Kidney epithelial cell (primary cell): ENCODE results near the gene SERINC3. TPM values are rescaled to one million over a fixed set of nuclear protein-coding genes. Genes with fewer than 3 reads are reported as not detected.
"Not testable (repeated sequence)": the region's sequence is repeated elsewhere in the genome, so short reads cannot be mapped to it uniquely, and the experiment has no call there.

Experiments used
- DNase-seq: peaks from one replicate; pipeline ENCODE4 v3.0.0-alpha.2; 2010; ENCODE audit warnings: low read depth
- H3K27me3 ChIP-seq: 2 replicates; pipeline ENCODE4 v1.6.0; 2011; ENCODE audit warnings: low read length; ENCODE audit not compliant: control insufficient read depth, insufficient read depth
- H3K36me3 ChIP-seq: 2 replicates; pipeline ENCODE4 v1.5.1; 2011; ENCODE audit warnings: low read length; ENCODE audit not compliant: control insufficient read depth, insufficient read depth
- H3K4me3 ChIP-seq: 2 replicates; pipeline ENCODE4 v1.5.1; 2011; ENCODE audit warnings: low read depth, mild to moderate bottlenecking, control low read depth, low read length
- CTCF ChIP-seq: IDR thresholded peaks from 2 replicates; pipeline ENCODE4 v1.5.1; 2011; ENCODE audit warnings: mild to moderate bottlenecking, moderate library complexity, low read length, control low read depth, inconsistent platforms; ENCODE audit not compliant: insufficient read depth, poor library complexity, severe bottlenecking
- total RNA-seq: library from RNA; depleted of rRNA; stranded (reverse); fragments of >200 nt; gene quantifications from 2 replicates; pipeline ENCODE4 v1.2.3, GENCODE V29; 2015

Gene SERINC3
- total RNA-seq, 1 donor from 2014 or later, result 80.5 TPM

GRCh38 chr20:44561876-44562275 is 40.0 kb upstream of the SERINC3 start:
- DNase-seq, result no peak
- H3K4me3 ChIP-seq, result no peak overlapping the region
- TF ChIP-seq CTCF, result no peak
- no peaks in the 10 kb centered on the region for H3K36me3 ChIP-seq
- H3K27me3 ChIP-seq, result no peaks in the 10 kb centered on the region

- not testable (repeated sequence) for H3K36me3 ChIP-seq, H3K4me3 ChIP-seq, DNase-seq, H3K27me3 ChIP-seq
Observed at GRCh38 chr20:44560818-44561217, 38.9 kb upstream of the SERINC3 start.

- H3K4me3 ChIP-seq, result no peak overlapping the region
- H3K36me3 ChIP-seq, result no peaks in the 10 kb centered on the region
- no peak for DNase-seq
- no peaks in the 10 kb centered on the region for H3K27me3 ChIP-seq
- no peak for TF ChIP-seq CTCF
Observed at GRCh38 chr20:44560229-44560628, 38.4 kb upstream of the SERINC3 start.

- H3K27me3 ChIP-seq, result no peaks in the 10 kb centered on the region
- TF ChIP-seq CTCF, result no peak
- no peak overlapping the region for H3K4me3 ChIP-seq
- H3K36me3 ChIP-seq, result no peaks in the 10 kb centered on the region
- no peak for DNase-seq
Observed at GRCh38 chr20:44559302-44559701, 37.4 kb upstream of the SERINC3 start.

GRCh38 chr20:44552950-44553908 is 31.4 kb upstream of the SERINC3 start:
- H3K4me3 ChIP-seq, result no peak overlapping the region
- H3K27me3 ChIP-seq, result no peaks in the 10 kb centered on the region
- H3K36me3 ChIP-seq, result no peaks in the 10 kb centered on the region
- no peak for DNase-seq
- TF ChIP-seq CTCF, result no peak

GRCh38 chr20:44552568-44552949 is 30.7 kb upstream of the SERINC3 start:
- H3K4me3 ChIP-seq, result no peak overlapping the region
- H3K36me3 ChIP-seq, result no peaks in the 10 kb centered on the region
- no peaks in the 10 kb centered on the region for H3K27me3 ChIP-seq
- no peak for TF ChIP-seq CTCF
- no peak for DNase-seq
